Activated naive CD8-positive, alpha-beta T cell (primary cell): Measurements from ENCODE around the gene SLC25A48.
"Not testable (repeated sequence)": the region's sequence is repeated elsewhere in the genome, so short reads cannot be mapped to it uniquely, and the experiment has no call there.

Experiments used
- H3K27ac Mint-ChIP-seq: one replicate; pipeline ENCODE4 v1.8.0; 2021; ENCODE audit warnings: mixed read lengths
- H3K27me3 Mint-ChIP-seq: one replicate; pipeline ENCODE4 v1.8.0; 2021; ENCODE audit warnings: mixed read lengths
- H3K36me3 Mint-ChIP-seq: one replicate; pipeline ENCODE4 v1.8.0; 2021; ENCODE audit warnings: mixed read lengths
- H3K4me1 Mint-ChIP-seq: one replicate; pipeline ENCODE4 v1.8.0; 2021; ENCODE audit warnings: low read depth, mixed read lengths
- H3K4me3 Mint-ChIP-seq: one replicate; pipeline ENCODE4 v1.8.0; 2021; ENCODE audit warnings: mild to moderate bottlenecking, mixed read lengths
- H3K9me3 Mint-ChIP-seq: one replicate; pipeline ENCODE4 v1.8.0; 2021; ENCODE audit warnings: low read depth, mixed read lengths

The SLC25A48 gene

GRCh38 chr5:135839566-135839965 lies 5.1 kb downstream of the SLC25A48 start:
- Mint-ChIP-seq H3K27me3 (peaks cover 9% of the 10 kb centered on the region), H3K27ac (no peak overlapping the region), H3K4me3 (no peak overlapping the region), H3K4me1 (no peaks in the 10 kb centered on the region), H3K9me3 (peaks cover 6% of the 10 kb centered on the region), H3K36me3 (no peaks in the 10 kb centered on the region)

DNA sequence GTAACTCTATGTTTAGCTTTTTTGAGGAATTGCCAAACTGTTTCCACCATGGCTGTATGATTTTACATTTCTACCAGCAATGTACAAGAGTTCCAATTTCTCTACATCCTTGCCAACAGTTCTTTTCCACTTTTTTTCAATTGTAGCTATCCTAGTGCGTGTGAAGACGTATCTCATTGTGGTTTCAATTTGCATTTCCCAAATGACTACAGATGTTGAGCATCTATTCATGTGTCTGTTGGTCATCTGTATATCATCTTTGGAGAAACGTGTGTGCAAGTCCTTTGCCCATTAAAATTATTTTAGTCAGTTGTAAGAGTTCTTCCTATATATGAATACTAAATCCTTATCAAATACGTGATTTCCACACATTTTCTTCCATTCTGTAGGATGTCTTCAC lies 6.5 kb downstream of the SLC25A48 start:
- Mint-ChIP-seq H3K4me1 (no peaks in the 10 kb centered on the region), H3K27ac (no peak overlapping the region), H3K27me3 (peaks cover 9% of the 10 kb centered on the region), H3K4me3 (no peak overlapping the region), H3K36me3 (no peaks in the 10 kb centered on the region), H3K9me3 (peaks cover 6% of the 10 kb centered on the region)

DNA sequence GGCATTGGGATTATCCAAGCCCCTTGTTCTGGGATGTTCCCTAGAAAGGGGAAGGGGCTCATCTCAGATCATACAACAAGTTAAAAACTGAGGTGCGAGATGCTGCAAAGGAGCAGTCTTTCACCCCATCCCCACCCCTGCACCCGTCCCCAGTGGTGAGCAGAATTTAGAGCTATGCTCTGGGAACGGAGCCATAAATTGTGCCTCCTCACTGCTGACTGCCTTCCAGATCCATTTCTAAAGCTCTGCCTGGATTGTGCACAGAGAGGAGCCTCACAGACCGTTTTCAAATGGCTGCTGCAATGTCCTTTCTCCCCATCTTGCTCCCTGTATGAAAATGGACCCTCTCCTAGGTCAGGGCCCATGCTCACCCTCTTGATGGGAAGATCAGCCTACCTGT lies 8.3 kb downstream of the SLC25A48 start:
- no peaks in the 10 kb centered on the region for H3K36me3 Mint-ChIP-seq
- peaks cover 4% of the 10 kb centered on the region for H3K27me3 Mint-ChIP-seq
- H3K9me3 Mint-ChIP-seq, result peaks cover 4% of the 10 kb centered on the region
- H3K27ac Mint-ChIP-seq, result no peak overlapping the region
- H3K4me3 Mint-ChIP-seq, result no peak overlapping the region
- no peaks in the 10 kb centered on the region for H3K4me1 Mint-ChIP-seq

- Mint-ChIP-seq H3K36me3 (no peaks in the 10 kb centered on the region), H3K4me3 (no peak overlapping the region), H3K4me1 (no peaks in the 10 kb centered on the region), H3K9me3 (peaks cover 4% of the 10 kb centered on the region), H3K27ac (no peak overlapping the region), H3K27me3 (peaks cover 4% of the 10 kb centered on the region)
These were observed 9.3 kb downstream of the SLC25A48 start for GRCh38 chr5:135843571-135844337.

GRCh38 chr5:135846311-135846710 lies 11.8 kb downstream of the SLC25A48 start:
- no peak overlapping the region for H3K27ac Mint-ChIP-seq
- H3K4me3 Mint-ChIP-seq, result no peak overlapping the region
- no peaks in the 10 kb centered on the region for H3K9me3 Mint-ChIP-seq
- no peaks in the 10 kb centered on the region for H3K4me1 Mint-ChIP-seq
- no peaks in the 10 kb centered on the region for H3K36me3 Mint-ChIP-seq
- H3K27me3 Mint-ChIP-seq, result peaks cover 4% of the 10 kb centered on the region

DNA sequence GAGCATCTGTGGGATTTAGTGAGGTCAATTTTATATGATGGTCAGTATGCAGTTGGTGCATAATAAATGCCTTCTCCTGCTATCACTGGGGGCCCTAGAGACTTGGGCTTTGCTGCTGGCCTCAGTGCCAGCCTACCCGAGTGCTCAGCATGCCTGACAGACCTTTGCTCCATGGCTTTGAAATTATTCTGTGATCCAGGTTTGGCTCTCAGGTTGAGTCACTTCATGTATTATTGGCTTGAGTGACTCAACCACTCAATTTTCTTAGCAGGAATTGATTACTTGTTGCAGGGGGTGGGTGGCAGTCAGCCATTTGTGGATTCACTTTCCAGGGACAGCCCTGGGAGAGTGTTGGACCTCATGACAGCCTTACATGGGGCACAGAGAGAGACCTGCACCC lies 13.5 kb downstream of the SLC25A48 start:
- Mint-ChIP-seq H3K4me3 (no peak overlapping the region), H3K27me3 (peaks cover 4% of the 10 kb centered on the region), H3K4me1 (no peaks in the 10 kb centered on the region), H3K27ac (no peak overlapping the region), H3K36me3 (no peaks in the 10 kb centered on the region), H3K9me3 (no peaks in the 10 kb centered on the region)

DNA sequence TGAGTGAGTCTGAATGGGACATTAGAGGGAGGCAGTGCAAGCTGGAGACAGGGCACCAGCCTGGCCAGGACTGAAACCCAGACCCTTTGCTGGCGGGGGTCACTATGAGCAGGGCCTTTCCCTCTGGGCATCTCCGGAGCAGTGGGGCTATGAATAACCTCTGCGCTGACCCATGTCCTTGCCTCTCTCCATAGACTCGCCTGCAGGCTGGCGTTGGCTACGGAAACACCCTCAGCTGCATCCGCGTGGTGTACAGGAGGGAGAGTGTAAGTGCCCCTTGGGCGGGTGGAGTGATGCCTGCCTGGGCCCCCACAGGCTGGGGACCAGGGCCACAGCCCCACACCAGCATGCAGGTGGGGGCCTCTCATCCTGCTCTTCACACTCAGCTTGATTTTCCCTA lies 15.8 kb downstream of the SLC25A48 start:
- no peak overlapping the region for H3K27ac Mint-ChIP-seq
- H3K27me3 Mint-ChIP-seq, result peaks cover 1% of the 10 kb centered on the region
- H3K4me3 Mint-ChIP-seq, result no peak overlapping the region
- H3K4me1 Mint-ChIP-seq, result no peaks in the 10 kb centered on the region
- H3K36me3 Mint-ChIP-seq, result no peaks in the 10 kb centered on the region
- H3K9me3 Mint-ChIP-seq, result peaks cover 7% of the 10 kb centered on the region

GRCh38 chr5:135850671-135851070 lies 16.2 kb downstream of the SLC25A48 start:
- Mint-ChIP-seq H3K9me3 (peaks cover 7% of the 10 kb centered on the region), H3K27me3 (peaks cover 1% of the 10 kb centered on the region), H3K36me3 (no peaks in the 10 kb centered on the region), H3K4me1 (no peaks in the 10 kb centered on the region), H3K27ac (no peak overlapping the region), H3K4me3 (no peak overlapping the region)

DNA sequence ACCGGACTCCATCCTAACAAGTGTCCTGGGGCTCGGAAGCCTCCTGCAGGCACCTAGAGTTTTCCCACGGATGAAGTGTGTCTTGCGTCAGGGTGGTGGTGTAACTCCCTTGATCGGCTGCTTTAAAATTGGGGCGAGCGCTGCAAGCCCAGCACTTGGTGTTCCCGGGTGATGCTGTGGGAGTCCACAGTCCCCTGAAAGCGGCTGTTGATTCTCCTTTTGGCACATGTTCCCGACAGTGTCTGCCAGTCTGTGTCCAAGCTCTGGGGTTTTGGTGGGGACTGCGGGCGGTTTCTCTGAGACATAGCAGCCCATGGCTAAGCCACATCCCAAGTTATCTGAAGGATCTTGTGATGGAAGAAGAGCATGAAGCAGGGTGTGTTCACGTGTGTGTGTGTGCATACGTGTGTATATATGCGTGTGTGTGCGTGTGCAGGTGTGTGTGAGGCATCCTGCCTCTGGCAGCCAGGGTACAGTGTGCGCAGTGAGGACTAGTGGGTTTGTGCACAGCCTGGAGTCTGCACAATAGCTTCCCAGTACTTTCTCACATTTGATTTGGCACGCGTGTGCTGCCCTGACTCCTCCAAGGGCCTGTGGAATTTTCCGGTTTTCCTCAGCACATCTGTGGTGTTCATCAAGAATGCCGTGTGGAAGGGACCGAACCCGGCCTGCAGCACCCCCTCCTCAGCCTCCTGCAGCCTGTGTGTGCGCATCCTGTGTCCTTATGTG lies 16.9 kb downstream of the SLC25A48 start:
- H3K27ac Mint-ChIP-seq, result no peak overlapping the region

DNA sequence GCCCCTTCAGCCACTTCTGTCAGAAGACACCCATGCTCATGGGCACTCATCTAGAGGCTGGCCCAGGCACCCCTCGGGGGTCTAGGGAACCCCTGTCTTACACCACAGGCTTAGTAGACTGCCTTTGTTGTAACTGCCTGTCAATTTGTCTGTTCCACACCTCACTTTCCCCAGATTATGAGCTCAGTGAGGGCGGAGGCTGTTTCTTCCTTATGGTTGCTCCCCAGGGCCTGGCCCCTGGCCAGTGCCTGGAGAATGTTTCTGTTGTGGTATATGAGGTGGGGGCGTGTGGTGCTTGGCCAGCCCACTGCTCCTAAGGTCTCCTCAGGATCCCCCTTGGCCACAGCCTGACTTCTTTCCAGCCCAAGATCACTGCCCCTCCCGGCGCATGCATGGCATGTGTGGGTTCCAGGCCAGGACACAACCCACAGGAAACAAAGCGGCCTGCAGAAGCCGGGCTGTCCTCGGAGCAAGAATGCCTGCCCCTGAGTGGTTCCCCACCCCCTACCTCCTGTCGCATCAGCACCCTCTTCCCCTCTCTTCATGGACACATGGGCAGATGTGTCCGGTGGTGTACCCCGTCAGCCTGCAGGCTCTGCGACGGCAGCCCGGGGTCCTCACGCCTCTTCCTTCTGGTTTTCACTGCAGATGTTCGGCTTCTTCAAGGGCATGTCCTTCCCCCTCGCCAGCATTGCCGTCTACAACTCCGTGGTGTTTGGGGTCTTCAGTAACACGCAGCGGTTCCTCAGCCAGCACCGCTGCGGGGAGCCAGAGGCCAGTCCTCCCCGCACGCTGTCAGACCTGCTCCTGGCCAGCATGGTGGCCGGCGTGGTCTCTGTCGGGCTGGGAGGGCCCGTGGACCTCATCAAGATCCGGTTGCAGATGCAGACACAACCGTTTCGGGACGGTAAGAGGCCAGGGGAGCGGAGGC lies 17.7 kb downstream of the SLC25A48 start:
- Mint-ChIP-seq H3K4me3 (no peak overlapping the region), H3K36me3 (no peaks in the 10 kb centered on the region), H3K27ac (no peak overlapping the region), H3K4me1 (no peaks in the 10 kb centered on the region), H3K9me3 (peaks cover 7% of the 10 kb centered on the region), H3K27me3 (peaks cover 1% of the 10 kb centered on the region)

More for the DNA sequence above, 16.9 kb downstream of the SLC25A48 start:
- Mint-ChIP-seq H3K4me3 (no peak overlapping the region), H3K27me3 (peaks cover 1% of the 10 kb centered on the region), H3K9me3 (peaks cover 7% of the 10 kb centered on the region), H3K4me1 (no peaks in the 10 kb centered on the region), H3K36me3 (no peaks in the 10 kb centered on the region)

- no peak overlapping the region for H3K27ac Mint-ChIP-seq
- H3K36me3 Mint-ChIP-seq, result no peaks in the 10 kb centered on the region
- peaks cover 7% of the 10 kb centered on the region for H3K9me3 Mint-ChIP-seq
- no peak overlapping the region for H3K4me3 Mint-ChIP-seq
- peaks cover 1% of the 10 kb centered on the region for H3K27me3 Mint-ChIP-seq
- no peaks in the 10 kb centered on the region for H3K4me1 Mint-ChIP-seq
These were observed 23.3 kb downstream of the SLC25A48 start for GRCh38 chr5:135857630-135858311.

GRCh38 chr5:135859186-135859585 lies 24.7 kb downstream of the SLC25A48 start:
- H3K4me3 Mint-ChIP-seq, H3K9me3 Mint-ChIP-seq, H3K36me3 Mint-ChIP-seq, H3K27ac Mint-ChIP-seq, H3K4me1 Mint-ChIP-seq, H3K27me3 Mint-ChIP-seq: not testable (repeated sequence)

DNA sequence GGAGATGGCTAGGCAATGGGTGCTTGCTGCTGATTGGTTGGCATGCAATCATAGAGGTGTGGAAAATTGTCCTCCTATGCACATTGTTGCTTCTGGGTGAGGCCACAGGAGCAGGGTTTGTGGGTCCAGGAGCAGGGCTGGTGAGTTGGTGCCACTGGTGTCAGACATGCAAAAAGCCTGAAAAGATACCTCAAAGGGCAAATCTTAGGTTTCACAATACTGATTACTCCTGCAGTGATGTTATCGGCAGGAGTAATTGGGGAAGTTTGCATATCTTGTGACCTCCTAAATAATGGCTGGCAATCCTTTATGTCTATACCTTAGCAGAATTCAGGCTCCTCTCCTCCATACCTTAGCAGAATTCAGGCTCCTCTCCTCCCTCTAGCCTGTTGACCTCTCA lies 25.2 kb downstream of the SLC25A48 start:
- no peaks in the 10 kb centered on the region for H3K4me1 Mint-ChIP-seq
- peaks cover 4% of the 10 kb centered on the region for H3K27me3 Mint-ChIP-seq
- no peak overlapping the region for H3K27ac Mint-ChIP-seq
- no peak overlapping the region for H3K4me3 Mint-ChIP-seq
- H3K9me3 Mint-ChIP-seq, result no peaks in the 10 kb centered on the region
- H3K36me3 Mint-ChIP-seq, result no peaks in the 10 kb centered on the region

DNA sequence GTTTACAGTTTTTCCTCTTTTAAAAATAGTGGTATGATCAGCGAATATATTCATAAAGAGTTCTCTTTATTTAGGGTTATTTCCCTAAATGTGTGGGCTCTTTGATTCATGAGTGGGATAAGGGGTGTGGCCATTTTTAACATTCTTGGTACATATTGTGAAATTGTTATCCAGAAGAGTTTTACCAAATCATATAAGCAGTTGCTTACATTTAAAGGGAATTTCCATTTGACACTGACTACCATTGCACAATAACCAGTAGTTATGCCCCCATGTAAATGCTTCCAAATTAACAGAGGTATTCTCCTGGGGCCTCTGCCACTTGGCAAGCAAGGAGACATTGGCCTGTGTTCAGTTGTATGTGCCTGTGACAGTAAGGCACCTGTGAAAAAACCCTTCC lies 27.2 kb downstream of the SLC25A48 start:
- no peak overlapping the region for H3K4me3 Mint-ChIP-seq
- H3K27ac Mint-ChIP-seq, result no peak overlapping the region
- no peaks in the 10 kb centered on the region for H3K36me3 Mint-ChIP-seq
- no peaks in the 10 kb centered on the region for H3K4me1 Mint-ChIP-seq
- H3K27me3 Mint-ChIP-seq, result peaks cover 3% of the 10 kb centered on the region
- no peaks in the 10 kb centered on the region for H3K9me3 Mint-ChIP-seq
